H1 (cell line): Measurements from ENCODE around the gene GUCY2D. TPM values are rescaled to one million over a fixed set of nuclear protein-coding genes. Genes with fewer than 3 reads are reported as not detected.

Experiments used
- CTCF ChIA-PET: fragments of 300-600 bp; sonication (Branson Sonifier 250); formaldehyde crosslinking; loops from one replicate; lab custom pipeline; 2021; ENCODE audit not compliant: partially characterized antibody; lab: Charles Lee
- POLR2A ChIA-PET: fragments of 300-600 bp; sonication (Branson Sonifier 250); formaldehyde crosslinking; loops from one replicate; lab custom pipeline; 2021; ENCODE audit warnings: inconsistent platforms; ENCODE audit not compliant: partially characterized antibody; lab: Charles Lee
- DNase-seq, 2 experiments: peaks; one replicate each; pipeline versions ENCODE4 v3.0.0 to v3.0.0-alpha.2; 2010 to 2022; ENCODE audit warnings: low spot score in 2 of 2, low read depth in 1 of 2, mixed read lengths in 1 of 2
- FAIRE-seq: peaks from 2 replicates; lab custom pipeline; 2011; peaks lifted over from hg19 to GRCh38; lab: Jason Lieb, UNC
- H2AFZ ChIP-seq: 2 replicates; pipeline ENCODE4 v1.8.1; 2012; ENCODE audit warnings: low read length, inconsistent platforms
- H2AK5ac ChIP-seq: 2 replicates; pipeline ENCODE4 v1.6.1; 2013; ENCODE audit warnings: low read depth, low read length
- H2BK120ac ChIP-seq: replicated peaks from 2 replicates; pipeline ENCODE3; 2013; ENCODE audit warnings: low read depth, low read length, inconsistent platforms
- H2BK12ac ChIP-seq: 2 replicates; pipeline ENCODE4 v1.6.1; 2013; ENCODE audit warnings: low read depth, low read length
- H2BK15ac ChIP-seq: 2 replicates; pipeline ENCODE4 v1.6.1; 2013; ENCODE audit warnings: low read length
- H2BK20ac ChIP-seq: 2 replicates; pipeline ENCODE4 v1.6.1; 2013; ENCODE audit warnings: low read length
- H2BK5ac ChIP-seq: 2 replicates; pipeline ENCODE4 v1.6.1; 2013; ENCODE audit warnings: low read depth, low read length
- H3K14ac ChIP-seq: 2 replicates; pipeline ENCODE4 v1.6.1; 2013; ENCODE audit warnings: inconsistent platforms; ENCODE audit not compliant: insufficient read length
- H3K18ac ChIP-seq: 2 replicates; pipeline ENCODE4 v1.6.1; 2013; ENCODE audit warnings: low read length; ENCODE audit errors: extremely low read depth
- H3K23ac ChIP-seq: 2 replicates; pipeline ENCODE4 v1.6.1; 2013; ENCODE audit warnings: inconsistent platforms; ENCODE audit not compliant: insufficient read length
- H3K23me2 ChIP-seq: 2 replicates; pipeline ENCODE4 v1.6.1; 2013; ENCODE audit warnings: low read depth, low read length
- H3K27ac ChIP-seq: 2 replicates; pipeline ENCODE4 v1.6.1; 2011; ENCODE audit warnings: low read depth, low read length, inconsistent platforms
- H3K27me3 ChIP-seq, 4 experiments: replicated peaks in 1 of 4; 1 replicate in 1 of 4; 2 replicates in 3 of 4; pipeline versions ENCODE4 v1.6.1 to v1.8.1; 2011 to 2013; ENCODE audit warnings: low read length in 3 of 4, mild to moderate bottlenecking in 3 of 4, inconsistent platforms in 2 of 4, mixed read lengths in 2 of 4, moderate library complexity in 1 of 4; ENCODE audit not compliant: control insufficient read depth in 3 of 4, insufficient read depth in 3 of 4; ENCODE audit errors: extremely low read depth in 1 of 4
- H3K36me3 ChIP-seq, 4 experiments: 2 replicates each; pipeline versions ENCODE4 v1.6.1 to v1.8.1; 2011 to 2013; ENCODE audit warnings: mild to moderate bottlenecking in 4 of 4, low read length in 3 of 4, moderate library complexity in 2 of 4, control low read depth in 1 of 4, inconsistent platforms in 1 of 4; ENCODE audit not compliant: insufficient read depth in 4 of 4, control insufficient read depth in 2 of 4
- H3K4ac ChIP-seq: replicated peaks from 2 replicates; pipeline ENCODE3; 2013; ENCODE audit warnings: low read length, low read depth, mixed read lengths, inconsistent platforms; ENCODE audit not compliant: insufficient read length
- H3K4me1 ChIP-seq, 4 experiments: replicated peaks in 1 of 4; 1 replicate in 1 of 4; 2 replicates in 3 of 4; pipeline versions ENCODE4 v1.6.1 to v1.8.1; 2011 to 2013; ENCODE audit warnings: low read length in 3 of 4, inconsistent platforms in 2 of 4, mixed read lengths in 1 of 4; ENCODE audit not compliant: insufficient read depth in 4 of 4, control insufficient read depth in 3 of 4
- H3K4me2 ChIP-seq, 2 experiments: 2 replicates each; pipeline versions ENCODE4 v1.6.1 to v1.8.1; 2011 to 2013; ENCODE audit warnings: low read depth in 2 of 2, low read length in 2 of 2, control low read depth in 1 of 2, inconsistent platforms in 1 of 2, mild to moderate bottlenecking in 1 of 2; ENCODE audit not compliant: insufficient read depth in 1 of 2
- H3K4me3 ChIP-seq, 4 experiments: fragments of 200-600, 300-600 bp in 1 of 4; sonication (generic), shearing (Covaris generic), sonication (Bioruptor Twin) in 1 of 4; 2 replicates each; pipeline versions ENCODE4 v1.5.1 to v1.8.1; 2011 to 2016; ENCODE audit warnings: low read length in 4 of 4, low read depth in 3 of 4, control low read depth in 2 of 4, inconsistent platforms in 2 of 4, mild to moderate bottlenecking in 2 of 4, mixed read lengths in 1 of 4, moderate library complexity in 1 of 4; ENCODE audit not compliant: insufficient read depth in 2 of 4; ENCODE audit errors: extremely low read depth in 1 of 4
- H3K56ac ChIP-seq: replicated peaks from 2 replicates; pipeline ENCODE3; 2013; ENCODE audit warnings: low read depth, mild to moderate bottlenecking, mixed read lengths, low read length, inconsistent platforms; ENCODE audit not compliant: insufficient read length
- H3K79me1 ChIP-seq: 2 replicates; pipeline ENCODE4 v1.6.1; 2013; ENCODE audit warnings: low read depth, low read length, control low read depth
- H3K79me2 ChIP-seq, 2 experiments: 2 replicates each; pipeline versions ENCODE4 v1.6.1 to v1.8.1; 2012 to 2013; ENCODE audit warnings: low read length in 2 of 2, mild to moderate bottlenecking in 2 of 2, inconsistent platforms in 1 of 2; ENCODE audit not compliant: insufficient read depth in 2 of 2, control insufficient read depth in 1 of 2
- H3K9ac ChIP-seq, 4 experiments: replicated peaks in 1 of 4; 1 replicate in 1 of 4; 2 replicates in 3 of 4; pipeline versions ENCODE4 v1.6.1 to v1.8.1; 2011 to 2013; ENCODE audit warnings: low read depth in 3 of 4, low read length in 3 of 4, control low read depth in 2 of 4, mild to moderate bottlenecking in 2 of 4, moderate library complexity in 2 of 4, inconsistent platforms in 1 of 4; ENCODE audit errors: extremely low read depth in 1 of 4
- H3K9me3 ChIP-seq, 2 experiments: 2 replicates each; pipeline versions ENCODE4 v1.6.1 to v1.8.1; 2012 to 2013; ENCODE audit warnings: mild to moderate bottlenecking in 2 of 2, moderate library complexity in 2 of 2, control low read depth in 1 of 2, inconsistent platforms in 1 of 2, low read depth in 1 of 2, low read length in 1 of 2, mixed read lengths in 1 of 2; ENCODE audit not compliant: insufficient read depth in 2 of 2
- H4K20me1 ChIP-seq, 2 experiments: replicated peaks in 1 of 2; 2 replicates each; pipeline versions ENCODE3 to v1.8.1; 2011 to 2013; ENCODE audit warnings: inconsistent platforms in 2 of 2, low read length in 2 of 2, mild to moderate bottlenecking in 1 of 2; ENCODE audit not compliant: insufficient read depth in 2 of 2, control insufficient read depth in 1 of 2
- H4K5ac ChIP-seq: 2 replicates; pipeline ENCODE4 v1.6.1; 2013; ENCODE audit warnings: low read length, low read depth, mixed read lengths, inconsistent platforms; ENCODE audit not compliant: insufficient read length
- H4K8ac ChIP-seq: 2 replicates; pipeline ENCODE4 v1.8.0; 2013; ENCODE audit warnings: mild to moderate bottlenecking, moderate library complexity, low read length, inconsistent platforms; ENCODE audit not compliant: insufficient read depth; ENCODE audit errors: extremely low read depth
- H4K91ac ChIP-seq: replicated peaks from 2 replicates; pipeline ENCODE3; 2013; ENCODE audit warnings: low read length, mixed read lengths, inconsistent platforms; ENCODE audit not compliant: insufficient read length
- CEBPB ChIP-seq: IDR thresholded peaks from 2 replicates; pipeline ENCODE4 v1.6.1; 2012; ENCODE audit warnings: low read depth, low read length
- EP300 ChIP-seq, 2 experiments: IDR thresholded peaks; 1 replicate in 1 of 2; 2 replicates in 1 of 2; pipeline ENCODE4 v1.6.1; 2011 to 2012; ENCODE audit warnings: low read depth in 2 of 2, low read length in 2 of 2, mild to moderate bottlenecking in 2 of 2, borderline replicate concordance in 1 of 2, inconsistent platforms in 1 of 2, moderate library complexity in 1 of 2
- SP1 ChIP-seq: IDR thresholded peaks from 2 replicates; pipeline ENCODE4 v1.6.1; 2011; ENCODE audit warnings: low read depth, low read length
- WGBS, 2 experiments: shearing (Covaris generic) in 1 of 2; methylation state at CpG; one replicate each; pipeline versions ENCODE4 v1.1.6 to v1.1.7; 2013 to 2015; ENCODE audit warnings: low lambda C conversion rate in 2 of 2, mixed read lengths in 2 of 2, inconsistent platforms in 1 of 2, low coverage in 1 of 2, missing lambda C conversion rate in 1 of 2; ENCODE audit not compliant: insufficient replicate concordance in 2 of 2, insufficient coverage in 1 of 2, insufficient read length in 1 of 2; ENCODE audit errors: extremely low coverage in 1 of 2, missing lambda C conversion rate in 1 of 2; 5-methylcytosine and 5-hydroxymethylcytosine counted together
- polyA plus RNA-seq, 7 experiments: library from polyadenylated mRNA; depleted of rRNA in 3 of 7; stranded (reverse) in 5 of 7; unstranded in 2 of 7; fragments of >200 nt in 5 of 7; fragments of 200-250 nt in 2 of 7; gene quantifications; 1 replicate in 5 of 7; 2 replicates in 1 of 7; 4 replicates in 1 of 7; pipeline versions ENCODE4 v1.2.1 to v1.2.3, GENCODE V29; 2011 to 2013; ENCODE audit warnings: missing spikeins in 2 of 7, mixed read lengths in 2 of 7
- total RNA-seq: library from RNA; stranded (reverse); fragmentation: NEBNext Ultra II Directional; extraction: Animal tissue kit (Norgen Biotek cat#: 25700); gene quantifications from 2 replicates; pipeline ENCODE4 v1.2.1, GENCODE V29; 2021

Gene GUCY2D
- total and polyA plus RNA-seq, 2 of the 8 experiments (the other 6 are each of a cell fraction or from before 2014, with no cell fraction given): 0.20 to 0.48 TPM

DNA sequence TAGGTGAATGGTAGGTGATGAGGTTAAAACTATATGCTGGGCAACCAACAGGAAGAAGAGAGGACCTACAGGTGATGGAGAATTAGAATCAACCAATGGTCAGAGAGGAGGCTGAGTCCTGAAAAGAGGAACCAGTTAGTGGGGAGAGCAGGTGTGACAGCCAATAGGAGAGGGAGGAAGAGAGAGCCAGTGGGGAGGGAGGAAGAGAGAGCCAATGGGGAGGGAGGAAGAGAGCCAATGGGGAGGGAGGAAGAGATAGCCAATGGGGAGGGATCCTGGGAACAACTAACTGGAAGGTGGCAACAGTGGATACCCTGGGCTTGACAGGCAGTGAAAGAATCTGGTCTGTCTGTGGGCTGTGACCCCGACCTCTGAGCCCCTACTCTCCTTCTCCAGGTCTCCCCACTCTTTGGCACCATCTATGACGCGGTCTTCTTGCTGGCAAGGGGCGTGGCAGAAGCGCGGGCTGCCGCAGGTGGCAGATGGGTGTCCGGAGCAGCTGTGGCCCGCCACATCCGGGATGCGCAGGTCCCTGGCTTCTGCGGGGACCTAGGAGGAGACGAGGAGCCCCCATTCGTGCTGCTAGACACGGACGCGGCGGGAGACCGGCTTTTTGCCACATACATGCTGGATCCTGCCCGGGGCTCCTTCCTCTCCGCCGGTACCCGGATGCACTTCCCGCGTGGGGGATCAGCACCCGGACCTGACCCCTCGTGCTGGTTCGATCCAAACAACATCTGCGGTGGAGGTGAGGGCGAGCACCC is 3.7 kb downstream of the GUCY2D start:
- Histone ChIP-seq H3K18ac (no peak overlapping the region), H4K8ac (no peak overlapping the region), H2BK15ac (no peak overlapping the region), H3K27me3 (peaks cover 33 to 45% (median 42%) of the 10 kb centered on the region in 4 experiments), H3K9ac (no peak overlapping the region), H3K23me2 (no peaks in the 10 kb centered on the region; the same call in 1 of the 2 replicates), H2BK5ac (no peak overlapping the region), H3K4ac (no peak overlapping the region), H2BK20ac (no peak overlapping the region), H2BK12ac (no peak overlapping the region), H3K4me2 (no peak overlapping the region), H3K36me3 (peaks cover 0 to 7% (median 0%) of the 10 kb centered on the region in 4 experiments; a peak in 1 of 8 replicates), H2BK120ac (no peak overlapping the region), H4K91ac (no peak overlapping the region), H4K20me1 (no peaks in the 10 kb centered on the region), H3K79me2 (no peaks in the 10 kb centered on the region), H3K4me1 (peaks cover 0 to 9% (median 4%) of the 10 kb centered on the region in 4 experiments; a peak in 5 of 7 replicates), H4K5ac (no peak overlapping the region), H2AK5ac (no peak overlapping the region), H3K23ac (no peak overlapping the region), H3K56ac (no peak overlapping the region), H3K14ac (no peak overlapping the region), H3K4me3 (no peak overlapping the region), H2AFZ (no peak overlapping the region), H3K9me3 (no peaks in the 10 kb centered on the region; a peak in 1 of 4 replicates), H3K27ac (no peak overlapping the region), H3K79me1 (no peaks in the 10 kb centered on the region)
- CTCF ChIA-PET: interaction anchor here (0.9 to 6.0 kb wide), 4 partner anchors 11 to 35 kb away, joined by 3 to 50 read pairs (median 5); no protein-coding TSS in a partner anchor
- 92% methylated on average over 21 of the region's 30 CpGs; no CpG with 5 or more reads in 1 of the 2 experiments for WGBS, 2 experiments
- TF ChIP-seq EP300 (IDR thresholded peaks at IDR 0.05; ENCODE audit: borderline replicate concordance in 1 of 2, low read depth in 2 of 2, low read length in 2 of 2): no peak
- TF ChIP-seq CEBPB: no peak
- peak; percentile 55 for TF ChIP-seq SP1
- POLR2A ChIA-PET: interaction anchor here (1.0 kb wide), 2 partner anchors 10 to 83 kb away, joined by 3 read pairs; no protein-coding TSS in a partner anchor
- FAIRE-seq: no peak
- no peak for DNase-seq
